Activated T-helper 2 cell treated with anti-CD3 and anti-CD28 coated beads, Interferon-gamma antibody, Interleukin-2, Interleukin-4, amounts not matched to agents 10 μg/mL and 5 μg/mL and 100 μg/mL, durations not matched to agents 14 hours and 24 hours and 36 hours (primary cell): ENCODE data around the gene DSCAML1. TPM values are rescaled to one million over a fixed set of nuclear protein-coding genes. Genes with fewer than 3 reads are reported as not detected.

Source experiments
- DNase-seq: peaks from one replicate; pipeline ENCODE4 v3.0.0; 2021; ENCODE audit warnings: low spot score
- H3K27ac Mint-ChIP-seq: one replicate; pipeline ENCODE4 v1.8.0; 2021; ENCODE audit warnings: mixed read lengths
- H3K27me3 Mint-ChIP-seq: one replicate; pipeline ENCODE4 v1.8.0; 2021; ENCODE audit warnings: low read depth, mixed read lengths
- H3K36me3 Mint-ChIP-seq: one replicate; pipeline ENCODE4 v1.8.0; 2021; ENCODE audit warnings: low read depth, mixed read lengths
- H3K4me1 Mint-ChIP-seq: one replicate; pipeline ENCODE4 v1.8.0; 2021; ENCODE audit warnings: low read depth, mixed read lengths
- H3K4me3 Mint-ChIP-seq: one replicate; pipeline ENCODE4 v1.8.0; 2021; ENCODE audit warnings: low read depth, mild to moderate bottlenecking, moderate library complexity, mixed read lengths
- H3K9me3 Mint-ChIP-seq: one replicate; pipeline ENCODE4 v1.8.0; 2021; ENCODE audit warnings: mixed read lengths
- intact Hi-C: fragments of 100-400 bp; cut with micrococcal nuclease; formaldehyde crosslinking; loops from one replicate; pipeline ENCODE4 v1.15.1; 2023
- total RNA-seq: library from RNA; stranded (reverse); gene quantifications from 2 replicates; pipeline ENCODE4 v1.2.3, GENCODE V29; 2022

Gene DSCAML1, protein sequence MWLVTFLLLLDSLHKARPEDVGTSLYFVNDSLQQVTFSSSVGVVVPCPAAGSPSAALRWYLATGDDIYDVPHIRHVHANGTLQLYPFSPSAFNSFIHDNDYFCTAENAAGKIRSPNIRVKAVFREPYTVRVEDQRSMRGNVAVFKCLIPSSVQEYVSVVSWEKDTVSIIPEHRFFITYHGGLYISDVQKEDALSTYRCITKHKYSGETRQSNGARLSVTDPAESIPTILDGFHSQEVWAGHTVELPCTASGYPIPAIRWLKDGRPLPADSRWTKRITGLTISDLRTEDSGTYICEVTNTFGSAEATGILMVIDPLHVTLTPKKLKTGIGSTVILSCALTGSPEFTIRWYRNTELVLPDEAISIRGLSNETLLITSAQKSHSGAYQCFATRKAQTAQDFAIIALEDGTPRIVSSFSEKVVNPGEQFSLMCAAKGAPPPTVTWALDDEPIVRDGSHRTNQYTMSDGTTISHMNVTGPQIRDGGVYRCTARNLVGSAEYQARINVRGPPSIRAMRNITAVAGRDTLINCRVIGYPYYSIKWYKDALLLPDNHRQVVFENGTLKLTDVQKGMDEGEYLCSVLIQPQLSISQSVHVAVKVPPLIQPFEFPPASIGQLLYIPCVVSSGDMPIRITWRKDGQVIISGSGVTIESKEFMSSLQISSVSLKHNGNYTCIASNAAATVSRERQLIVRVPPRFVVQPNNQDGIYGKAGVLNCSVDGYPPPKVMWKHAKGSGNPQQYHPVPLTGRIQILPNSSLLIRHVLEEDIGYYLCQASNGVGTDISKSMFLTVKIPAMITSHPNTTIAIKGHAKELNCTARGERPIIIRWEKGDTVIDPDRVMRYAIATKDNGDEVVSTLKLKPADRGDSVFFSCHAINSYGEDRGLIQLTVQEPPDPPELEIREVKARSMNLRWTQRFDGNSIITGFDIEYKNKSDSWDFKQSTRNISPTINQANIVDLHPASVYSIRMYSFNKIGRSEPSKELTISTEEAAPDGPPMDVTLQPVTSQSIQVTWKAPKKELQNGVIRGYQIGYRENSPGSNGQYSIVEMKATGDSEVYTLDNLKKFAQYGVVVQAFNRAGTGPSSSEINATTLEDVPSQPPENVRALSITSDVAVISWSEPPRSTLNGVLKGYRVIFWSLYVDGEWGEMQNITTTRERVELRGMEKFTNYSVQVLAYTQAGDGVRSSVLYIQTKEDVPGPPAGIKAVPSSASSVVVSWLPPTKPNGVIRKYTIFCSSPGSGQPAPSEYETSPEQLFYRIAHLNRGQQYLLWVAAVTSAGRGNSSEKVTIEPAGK (N-terminal part only)
- total RNA-seq = not detected in 2 replicates

DNA sequence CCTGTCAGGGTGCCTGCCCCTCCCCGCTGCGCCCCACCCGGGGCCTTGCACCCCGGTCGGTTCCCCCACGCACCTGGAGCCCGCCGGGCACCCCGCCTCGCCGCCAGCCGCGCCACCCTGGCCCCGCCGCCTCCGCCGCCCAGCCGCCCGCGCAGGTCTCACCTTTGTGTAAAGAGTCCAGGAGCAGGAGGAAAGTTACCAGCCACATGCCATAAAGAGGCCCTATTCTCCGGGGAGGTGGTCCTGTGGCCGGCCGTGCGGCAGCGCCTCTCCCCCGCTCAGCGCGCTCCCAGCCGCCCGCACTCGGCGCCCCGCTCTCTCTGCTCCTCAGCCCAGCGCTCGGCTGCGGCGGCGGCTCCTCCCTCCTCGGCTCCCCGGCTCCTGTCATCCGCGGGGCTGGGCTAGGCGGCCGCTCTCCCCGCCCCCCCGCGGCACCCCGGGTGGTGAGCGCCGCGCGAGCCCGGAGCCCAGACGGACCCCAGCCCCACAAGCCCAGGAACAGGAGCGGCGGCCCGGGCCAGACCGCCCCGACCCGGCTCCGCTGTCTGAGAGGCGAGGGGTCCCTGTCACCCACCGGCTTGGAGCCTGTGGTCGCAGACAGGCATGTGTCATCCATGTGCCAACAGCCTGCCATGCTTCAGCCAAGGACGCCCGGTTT lies at the start of gene DSCAML1:
TSS of gene DSCAML1 (minus strand) at position 345 of the 658 bp plus-strand sequence. CDS start at position 208, 137 bp downstream.
- no peak for DNase-seq
- Mint-ChIP-seq H3K27me3 (peaks cover 62% of the 10 kb centered on the region), H3K4me1 (peaks cover 3% of the 10 kb centered on the region), H3K9me3 (no peaks in the 10 kb centered on the region), H3K36me3 (no peaks in the 10 kb centered on the region), H3K27ac (no peak within 1 kb of the TSS), H3K4me3 (no peak within 1 kb of the TSS)
- intact Hi-C loops = no loop called here

DNA sequence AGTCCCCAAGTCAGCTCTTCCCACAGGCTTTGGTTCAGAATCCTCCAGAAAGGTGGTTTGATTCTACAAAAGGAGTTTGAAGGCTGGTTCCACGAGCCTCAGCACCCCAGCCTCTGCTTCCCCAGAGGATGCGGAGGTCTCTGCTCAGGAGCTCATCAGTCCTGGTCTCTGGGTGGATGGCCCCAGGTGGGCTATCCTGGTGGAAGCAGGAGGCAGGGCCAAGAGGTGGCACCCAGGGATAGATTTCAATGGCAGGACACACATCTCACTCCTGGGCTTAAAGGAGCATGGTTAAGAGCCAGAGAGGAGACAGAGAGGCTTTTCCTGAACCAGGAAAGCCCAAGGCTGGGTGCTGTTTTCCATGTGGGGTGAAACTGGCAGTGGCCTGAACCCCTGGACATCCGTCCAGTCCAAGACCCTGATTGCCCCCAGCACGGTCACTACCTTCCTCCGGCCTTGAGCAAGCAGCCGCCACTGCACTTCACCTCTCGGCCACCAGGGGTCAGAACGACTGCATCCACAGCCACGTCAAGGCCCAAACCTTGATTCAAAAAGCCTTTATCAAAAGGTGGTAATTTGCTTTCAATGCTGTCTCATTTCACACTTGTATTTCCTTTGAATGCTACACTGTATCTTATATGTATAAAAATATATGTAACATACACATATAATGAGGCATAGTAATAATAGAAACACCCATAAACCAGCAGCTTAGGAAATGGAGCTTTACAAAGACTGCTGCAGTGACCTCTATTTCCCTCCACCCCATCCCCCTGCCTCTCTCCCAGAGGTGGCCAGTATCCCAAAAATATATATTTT lies 46.9 kb upstream of the DSCAML1 start:
- Mint-ChIP-seq H3K27ac (no peak overlapping the region), H3K36me3 (no peaks in the 10 kb centered on the region), H3K27me3 (peaks cover 7% of the 10 kb centered on the region), H3K4me3 (no peak overlapping the region), H3K9me3 (no peaks in the 10 kb centered on the region), H3K4me1 (no peaks in the 10 kb centered on the region)
- DNase-seq = peak; percentile 66
- intact Hi-C loops = loop anchor here (1.0 to 5.0 kb wide), 4 partner anchors 37 to 209 kb away; no protein-coding TSS in a partner anchor

DNA sequence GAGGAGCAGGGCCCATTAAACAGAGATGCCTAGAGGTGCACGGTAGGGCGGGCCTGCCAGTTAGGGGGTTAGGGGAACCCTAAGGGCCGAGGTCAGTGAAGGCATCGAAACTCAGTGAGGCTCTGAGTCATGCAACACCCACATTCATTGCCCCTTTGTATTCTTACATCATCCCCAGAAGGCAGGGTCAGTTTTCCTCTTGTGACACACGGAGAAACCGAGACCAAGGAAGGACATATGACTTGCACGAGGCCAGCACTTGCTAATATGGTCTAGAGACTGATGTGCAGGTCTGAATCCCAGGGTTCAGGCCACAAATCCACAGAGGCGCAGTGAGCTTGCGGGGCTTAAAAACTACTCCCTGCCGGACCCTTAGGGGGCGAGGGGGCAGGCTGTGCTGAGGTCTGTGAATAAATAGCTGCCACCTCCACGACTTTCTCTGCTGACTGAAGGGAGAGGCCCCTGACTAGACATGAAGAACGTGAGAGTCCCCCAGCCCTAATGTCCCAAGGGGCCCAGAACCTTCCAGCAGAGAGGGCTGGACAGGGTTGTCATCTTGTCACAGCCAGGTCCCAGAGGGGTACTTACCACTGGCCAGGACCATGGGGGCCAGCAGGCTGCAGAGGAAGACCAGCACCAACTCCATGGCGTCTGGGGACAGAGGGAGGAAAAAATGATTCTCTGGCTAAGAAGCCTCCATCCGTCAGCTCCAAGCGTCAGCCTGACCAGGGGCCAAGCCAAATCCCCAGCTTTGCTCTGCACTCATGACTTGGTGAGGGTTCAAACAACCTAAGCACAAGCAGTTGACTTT lies 45.3 kb upstream of the DSCAML1 start:
- no peak for DNase-seq
- no peaks in the 10 kb centered on the region for H3K9me3 Mint-ChIP-seq
- intact Hi-C loops = loop anchor here (5.0 kb wide), 2 partner anchors 35 to 60 kb away; no protein-coding TSS in a partner anchor
- H3K4me3 Mint-ChIP-seq = no peak overlapping the region
- no peaks in the 10 kb centered on the region for H3K36me3 Mint-ChIP-seq
- peaks cover 11% of the 10 kb centered on the region for H3K27me3 Mint-ChIP-seq
- no peak overlapping the region for H3K27ac Mint-ChIP-seq
- no peaks in the 10 kb centered on the region for H3K4me1 Mint-ChIP-seq

DNA sequence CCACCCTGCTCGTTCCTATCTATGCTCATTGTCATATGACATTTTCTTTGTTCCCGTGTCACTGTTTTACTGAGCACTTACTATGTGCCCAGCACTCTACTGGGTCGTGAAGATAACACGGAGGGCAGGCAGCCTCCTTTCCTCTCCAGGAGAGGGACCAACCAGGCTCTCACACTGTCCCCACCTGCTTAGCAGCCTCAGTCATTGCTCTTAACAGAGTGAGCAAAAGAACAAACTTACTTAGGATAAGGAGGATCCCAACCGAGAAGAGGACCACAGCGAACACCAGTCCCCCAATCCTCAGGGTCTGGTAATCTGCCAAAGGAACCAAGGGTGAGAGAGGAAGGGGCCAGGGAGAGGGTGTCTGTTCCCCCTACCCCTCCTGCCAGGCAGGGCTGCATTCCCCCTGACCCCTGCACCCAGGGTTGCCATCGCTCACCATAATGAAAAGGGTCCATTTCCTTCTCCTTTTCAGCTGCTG lies 44.6 kb upstream of the DSCAML1 start:
- intact Hi-C loops = loop anchor here (5.0 kb wide), 2 partner anchors 34 to 61 kb away; no protein-coding TSS in a partner anchor
- no peaks in the 10 kb centered on the region for H3K4me1 Mint-ChIP-seq
- no peak overlapping the region for H3K27ac Mint-ChIP-seq
- no peaks in the 10 kb centered on the region for H3K36me3 Mint-ChIP-seq
- H3K9me3 Mint-ChIP-seq = no peaks in the 10 kb centered on the region
- DNase-seq = no peak
- H3K27me3 Mint-ChIP-seq = peaks cover 9% of the 10 kb centered on the region
- H3K4me3 Mint-ChIP-seq = no peak overlapping the region

DNA sequence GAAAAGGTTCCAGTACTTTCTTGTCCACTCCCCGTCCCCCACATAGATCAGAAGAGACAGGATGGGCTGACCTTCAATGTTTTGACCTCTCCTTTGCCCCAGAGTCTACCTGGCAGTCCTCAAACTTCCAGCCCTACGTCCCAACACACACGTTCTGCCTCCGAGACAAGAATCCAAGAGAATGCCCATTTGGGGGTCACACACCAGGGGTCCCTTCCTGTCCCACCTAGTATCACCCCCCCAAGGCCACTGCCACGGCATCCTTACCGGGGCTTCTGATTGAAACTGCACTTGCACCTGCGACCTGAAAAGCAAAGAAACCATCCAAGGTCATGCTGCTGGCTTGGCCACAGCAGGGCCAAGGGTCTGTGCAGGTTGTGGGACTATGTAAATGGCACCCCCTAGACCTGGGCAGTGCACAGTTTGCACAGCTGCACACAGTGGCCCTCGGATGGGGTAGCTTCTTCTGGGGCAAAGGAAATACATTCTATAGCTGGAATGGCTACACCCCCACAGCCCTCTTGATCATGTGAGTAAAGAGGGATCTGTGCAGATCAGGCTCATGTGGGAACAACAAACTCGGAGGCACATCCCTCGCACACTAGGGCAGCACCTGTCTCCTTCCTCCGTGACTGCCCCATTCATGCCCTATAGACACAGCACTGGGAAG lies 44.0 kb upstream of the DSCAML1 start:
- no peak overlapping the region for H3K27ac Mint-ChIP-seq
- H3K27me3 Mint-ChIP-seq = peaks cover 8% of the 10 kb centered on the region
- no peaks in the 10 kb centered on the region for H3K4me1 Mint-ChIP-seq
- no peak overlapping the region for H3K4me3 Mint-ChIP-seq
- intact Hi-C loops = loop anchor here (5.0 kb wide), 2 partner anchors 34 to 61 kb away; no protein-coding TSS in a partner anchor
- H3K9me3 Mint-ChIP-seq = no peaks in the 10 kb centered on the region
- DNase-seq = no peak
- no peaks in the 10 kb centered on the region for H3K36me3 Mint-ChIP-seq

DNA sequence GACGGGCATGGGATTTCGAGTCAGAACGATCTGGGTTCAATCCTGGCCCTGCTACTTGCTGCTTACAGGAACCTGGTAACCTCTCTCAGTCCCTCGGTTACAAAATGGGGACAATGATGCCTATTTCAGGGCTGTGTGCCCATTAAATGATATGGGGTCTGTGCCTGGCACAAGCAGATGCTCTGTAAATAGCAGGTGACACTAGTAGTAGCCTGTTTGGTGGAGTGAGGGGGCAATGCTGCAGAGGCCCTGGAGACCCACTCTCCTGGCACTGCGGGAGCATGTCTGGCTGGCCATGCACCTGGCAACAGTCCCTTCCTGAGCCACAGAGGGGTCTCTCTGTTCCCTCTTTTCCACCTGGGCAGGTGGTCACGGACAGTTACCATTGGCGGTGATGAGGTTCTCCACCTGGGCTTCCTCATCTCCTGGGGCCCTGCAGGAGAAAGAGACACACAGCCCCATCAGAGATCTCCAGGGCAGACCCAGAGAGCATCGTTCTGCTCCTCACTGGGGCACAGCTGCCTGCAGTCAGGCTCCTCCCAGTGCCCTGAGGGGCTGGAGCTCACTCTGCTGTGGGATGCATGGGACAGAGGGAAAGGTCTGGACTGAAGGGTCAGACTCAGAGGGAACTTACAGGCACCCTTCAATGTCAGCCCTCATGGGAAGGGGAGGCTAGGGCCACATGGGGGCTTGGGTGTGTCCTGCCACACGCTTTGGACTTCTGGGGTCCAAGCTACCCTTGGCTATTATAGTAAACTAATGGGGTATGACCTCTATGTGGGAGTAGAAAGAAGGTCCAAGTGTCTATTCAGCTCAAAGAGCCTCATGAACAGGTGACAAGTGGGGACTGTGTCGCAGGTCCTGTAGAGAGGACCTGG lies 43.2 kb upstream of the DSCAML1 start:
- H3K4me1 Mint-ChIP-seq = no peaks in the 10 kb centered on the region
- intact Hi-C loops = loop anchor here (5.0 kb wide), 2 partner anchors 33 to 62 kb away; no protein-coding TSS in a partner anchor
- H3K36me3 Mint-ChIP-seq = no peaks in the 10 kb centered on the region
- DNase-seq = no peak
- H3K9me3 Mint-ChIP-seq = no peaks in the 10 kb centered on the region
- no peak overlapping the region for H3K27ac Mint-ChIP-seq
- peaks cover 6% of the 10 kb centered on the region for H3K27me3 Mint-ChIP-seq
- no peak overlapping the region for H3K4me3 Mint-ChIP-seq

DNA sequence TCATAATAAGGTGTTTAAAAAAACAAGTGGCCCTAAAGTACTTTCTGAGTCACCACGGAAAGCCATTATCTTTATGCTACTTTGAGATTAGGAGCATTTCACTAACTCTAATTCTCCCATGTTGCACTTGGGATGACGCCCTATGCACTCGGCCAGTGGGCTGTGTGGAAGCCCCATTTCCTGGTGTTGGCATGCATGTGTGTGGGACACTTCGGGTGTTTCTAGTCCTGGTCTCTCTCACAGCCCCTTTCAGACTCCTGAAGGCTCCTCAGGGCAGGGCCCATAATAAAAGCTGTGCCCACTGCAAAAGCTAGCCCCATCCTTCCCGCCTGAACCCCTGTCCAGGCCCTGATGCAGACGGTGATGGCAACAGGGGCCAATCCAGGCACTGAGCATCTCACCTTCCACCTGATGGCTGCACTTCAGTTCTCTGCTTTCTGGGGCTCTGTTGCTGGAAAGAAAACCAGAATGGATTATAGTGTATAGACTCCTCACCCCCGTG lies 42.4 kb upstream of the DSCAML1 start:
- intact Hi-C loops = no loop called here
- no peaks in the 10 kb centered on the region for H3K36me3 Mint-ChIP-seq
- H3K27ac Mint-ChIP-seq = no peak overlapping the region
- no peak for DNase-seq
- H3K27me3 Mint-ChIP-seq = peaks cover 6% of the 10 kb centered on the region
- no peaks in the 10 kb centered on the region for H3K4me1 Mint-ChIP-seq
- H3K4me3 Mint-ChIP-seq = no peak overlapping the region
- no peaks in the 10 kb centered on the region for H3K9me3 Mint-ChIP-seq

DNA sequence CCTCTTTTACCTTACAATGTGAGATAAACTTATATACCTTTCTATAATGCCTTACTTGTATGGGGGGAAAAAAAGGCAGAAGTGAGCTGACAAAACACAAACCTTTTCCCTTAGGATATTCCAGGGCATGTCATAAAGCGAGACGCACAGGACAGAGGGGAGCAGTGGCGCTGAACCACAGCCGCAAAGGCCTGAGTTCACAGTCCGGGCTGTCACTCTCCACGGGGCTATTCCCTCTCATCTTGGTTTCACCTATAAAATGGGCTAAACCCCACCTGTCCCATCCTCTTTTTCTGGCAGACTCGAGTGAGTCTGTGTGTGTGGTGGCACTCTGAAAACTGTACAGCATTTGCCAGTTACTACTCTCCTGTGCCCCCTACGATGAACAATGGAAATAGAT lies 41.9 kb upstream of the DSCAML1 start:
- no peak for DNase-seq
- H3K27ac Mint-ChIP-seq = no peak overlapping the region
- intact Hi-C loops = no loop called here
- H3K27me3 Mint-ChIP-seq = peaks cover 6% of the 10 kb centered on the region
- no peaks in the 10 kb centered on the region for H3K36me3 Mint-ChIP-seq
- H3K4me1 Mint-ChIP-seq = no peaks in the 10 kb centered on the region
- no peaks in the 10 kb centered on the region for H3K9me3 Mint-ChIP-seq
- H3K4me3 Mint-ChIP-seq = no peak overlapping the region

DNA sequence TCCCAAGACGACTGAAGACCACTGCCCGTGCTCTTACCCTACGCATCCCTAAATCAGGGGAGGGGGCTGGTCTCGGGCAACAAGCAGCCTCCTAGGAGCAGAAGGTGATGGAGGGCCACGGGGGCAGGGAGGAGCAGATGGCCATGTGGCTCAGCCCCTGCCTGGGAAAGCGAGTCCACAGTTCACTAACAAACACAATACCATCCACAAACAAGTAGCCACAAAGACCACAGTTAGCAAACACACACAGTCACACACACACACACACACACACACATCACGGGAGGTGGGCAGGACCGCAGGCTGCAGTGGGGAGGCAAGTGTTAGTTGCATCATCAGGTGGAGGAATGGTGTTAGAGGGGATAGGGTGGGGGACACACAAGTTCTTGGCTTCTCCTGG lies 40.8 kb upstream of the DSCAML1 start:
- no peak overlapping the region for H3K4me3 Mint-ChIP-seq
- no peak overlapping the region for H3K27ac Mint-ChIP-seq
- H3K27me3 Mint-ChIP-seq = peaks cover 6% of the 10 kb centered on the region

More for the DNA sequence above, 40.8 kb upstream of the DSCAML1 start:
- intact Hi-C loops = no loop called here
- Mint-ChIP-seq H3K36me3 (no peaks in the 10 kb centered on the region), H3K4me1 (no peaks in the 10 kb centered on the region), H3K9me3 (no peaks in the 10 kb centered on the region)
- DNase-seq = no peak
